ENCODE measurements around the gene RBBP4. TPM values are rescaled to one million over a fixed set of nuclear protein-coding genes. Genes with fewer than 3 reads are reported as not detected.

Gene RBBP4
- total RNA-seq, 1 experiment from 2014 or later = 279 TPM

DNA sequence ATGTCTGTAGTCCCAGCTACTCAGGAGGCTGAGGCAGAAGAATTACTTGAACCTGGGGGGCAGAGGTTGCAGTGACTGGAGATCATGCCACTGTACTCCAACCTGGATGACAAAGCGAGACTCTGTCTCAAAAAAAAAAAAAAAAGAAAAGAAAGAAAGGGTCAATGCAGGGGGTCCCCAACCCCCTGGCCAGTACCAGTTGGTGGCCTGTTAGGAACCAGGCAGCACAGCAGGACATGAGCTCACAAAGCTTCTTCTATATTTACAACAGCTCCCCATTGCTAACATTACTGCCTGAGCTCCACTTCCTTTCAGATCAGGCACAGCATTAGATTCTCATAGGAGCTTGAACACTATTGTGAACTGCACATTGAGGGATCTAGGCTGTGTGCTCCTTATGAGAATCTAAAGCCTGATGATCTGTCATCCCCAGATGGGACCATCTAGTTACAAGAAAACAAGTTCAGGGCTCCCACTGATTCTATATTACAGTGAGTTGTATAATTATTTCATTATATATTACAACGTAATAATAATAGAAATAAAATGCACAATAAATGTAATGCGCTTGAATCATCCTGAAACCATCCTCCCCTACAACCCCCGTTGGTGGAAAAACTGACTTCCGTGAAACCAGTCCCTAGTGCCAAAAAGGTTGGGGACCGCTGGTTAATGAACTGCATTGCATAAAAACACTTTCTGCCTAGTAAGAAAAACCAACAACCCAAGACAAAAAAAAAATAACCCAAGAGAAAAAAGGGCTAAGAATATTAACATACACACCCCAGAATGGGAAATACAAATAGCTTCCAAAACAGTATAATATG lies 3.5 kb upstream of the RBBP4 start:
- ChIA-PET CTCF (interaction anchor here (1.1 kb wide), 1 partner anchor 15 kb away, joined by 3 read pairs; no protein-coding TSS in a partner anchor), POLR2A (interaction anchor here (0.7 kb wide), 1 partner anchor 18 kb away, joined by 4 read pairs; no protein-coding TSS in a partner anchor), RAD21 (ENCODE audit: low non-redundant PET in 1 of 2, low total read pairs in 2 of 2, uncharacterized antibody in 2 of 2, unreplicated experiment in 2 of 2) (no interaction called here)
- no peaks in the 10 kb centered on the region for H3K9me3 ChIP-seq (ENCODE audit: control insufficient read depth in 1 of 2, insufficient read depth in 1 of 2, low read depth in 1 of 2, low read length in 2 of 2)
- H4K20me1 ChIP-seq (ENCODE audit: insufficient read depth) = 0 out of 2 replicates have a peak, but pooled peaks cover 3% of the 10 kb centered on the region
- no peaks in the 10 kb centered on the region for H3K9me2 ChIP-seq (ENCODE audit: insufficient read depth)
- ATAC-seq = no peak
- DNase-seq (ENCODE audit: low read depth, low spot score) = no peak
- H3K79me2 ChIP-seq (ENCODE audit: insufficient read depth, low read length) = peaks cover 91% of the 10 kb centered on the region
- no peaks in the 10 kb centered on the region for H3K27me3 ChIP-seq (ENCODE audit: insufficient read depth, low read length)
- peaks cover 9 to 17% of the 10 kb centered on the region in 2 experiments; a peak in 3 of 4 replicates for H3K4me1 ChIP-seq (ENCODE audit: control insufficient read depth in 1 of 2, insufficient read depth in 2 of 2, low read length in 2 of 2)
- H3K9ac ChIP-seq (ENCODE audit: low read length) = no peak overlapping the region
- intact Hi-C loops (cut with micrococcal nuclease) = no loop called here
- H3K36me3 ChIP-seq (ENCODE audit: control insufficient read depth in 1 of 2, insufficient read depth in 2 of 2, low read length in 2 of 2) = peaks cover 4 to 5% of the 10 kb centered on the region in 2 experiments; a peak in 1 of 4 replicates
- no peak overlapping the region for H3K4me2 ChIP-seq (ENCODE audit: low read length)
- TF ChIP-seq, protein P1, sequence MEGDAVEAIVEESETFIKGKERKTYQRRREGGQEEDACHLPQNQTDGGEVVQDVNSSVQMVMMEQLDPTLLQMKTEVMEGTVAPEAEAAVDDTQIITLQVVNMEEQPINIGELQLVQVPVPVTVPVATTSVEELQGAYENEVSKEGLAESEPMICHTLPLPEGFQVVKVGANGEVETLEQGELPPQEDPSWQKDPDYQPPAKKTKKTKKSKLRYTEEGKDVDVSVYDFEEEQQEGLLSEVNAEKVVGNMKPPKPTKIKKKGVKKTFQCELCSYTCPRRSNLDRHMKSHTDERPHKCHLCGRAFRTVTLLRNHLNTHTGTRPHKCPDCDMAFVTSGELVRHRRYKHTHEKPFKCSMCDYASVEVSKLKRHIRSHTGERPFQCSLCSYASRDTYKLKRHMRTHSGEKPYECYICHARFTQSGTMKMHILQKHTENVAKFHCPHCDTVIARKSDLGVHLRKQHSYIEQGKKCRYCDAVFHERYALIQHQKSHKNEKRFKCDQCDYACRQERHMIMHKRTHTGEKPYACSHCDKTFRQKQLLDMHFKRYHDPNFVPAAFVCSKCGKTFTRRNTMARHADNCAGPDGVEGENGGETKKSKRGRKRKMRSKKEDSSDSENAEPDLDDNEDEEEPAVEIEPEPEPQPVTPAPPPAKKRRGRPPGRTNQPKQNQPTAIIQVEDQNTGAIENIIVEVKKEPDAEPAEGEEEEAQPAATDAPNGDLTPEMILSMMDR (IDR thresholded peaks at IDR 0.05 in 2 of 3, conservative IDR thresholded peaks at IDR 0.05 in 1 of 3; ENCODE audit: borderline replicate concordance in 1 of 3, insufficient read depth in 1 of 3, low read depth in 2 of 3, low read length in 2 of 3) = no peak
- TF ChIP-seq CBX3 (IDR thresholded peaks at IDR 0.05; ENCODE audit: low read depth) (no peak), TCF7L2 (IDR thresholded peaks at IDR 0.05; ENCODE audit: borderline replicate concordance, extremely low read depth, insufficient read depth, insufficient read length) (no peak), EGR1 (IDR thresholded peaks at IDR 0.05; ENCODE audit: low read depth) (no peak), EZH2phosphoT487 (IDR thresholded peaks at IDR 0.05; ENCODE audit: borderline replicate concordance) (no peak), ELF1 (IDR thresholded peaks at IDR 0.05; ENCODE audit: borderline replicate concordance, low read depth) (no peak), JUND (IDR thresholded peaks at IDR 0.05) (no peak), ZFX (IDR thresholded peaks at IDR 0.05) (no peak)
- TF ChIP-seq, protein P2, sequence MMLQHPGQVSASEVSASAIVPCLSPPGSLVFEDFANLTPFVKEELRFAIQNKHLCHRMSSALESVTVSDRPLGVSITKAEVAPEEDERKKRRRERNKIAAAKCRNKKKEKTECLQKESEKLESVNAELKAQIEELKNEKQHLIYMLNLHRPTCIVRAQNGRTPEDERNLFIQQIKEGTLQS (IDR thresholded peaks at IDR 0.05) = no peak
- TF ChIP-seq, protein P3, sequence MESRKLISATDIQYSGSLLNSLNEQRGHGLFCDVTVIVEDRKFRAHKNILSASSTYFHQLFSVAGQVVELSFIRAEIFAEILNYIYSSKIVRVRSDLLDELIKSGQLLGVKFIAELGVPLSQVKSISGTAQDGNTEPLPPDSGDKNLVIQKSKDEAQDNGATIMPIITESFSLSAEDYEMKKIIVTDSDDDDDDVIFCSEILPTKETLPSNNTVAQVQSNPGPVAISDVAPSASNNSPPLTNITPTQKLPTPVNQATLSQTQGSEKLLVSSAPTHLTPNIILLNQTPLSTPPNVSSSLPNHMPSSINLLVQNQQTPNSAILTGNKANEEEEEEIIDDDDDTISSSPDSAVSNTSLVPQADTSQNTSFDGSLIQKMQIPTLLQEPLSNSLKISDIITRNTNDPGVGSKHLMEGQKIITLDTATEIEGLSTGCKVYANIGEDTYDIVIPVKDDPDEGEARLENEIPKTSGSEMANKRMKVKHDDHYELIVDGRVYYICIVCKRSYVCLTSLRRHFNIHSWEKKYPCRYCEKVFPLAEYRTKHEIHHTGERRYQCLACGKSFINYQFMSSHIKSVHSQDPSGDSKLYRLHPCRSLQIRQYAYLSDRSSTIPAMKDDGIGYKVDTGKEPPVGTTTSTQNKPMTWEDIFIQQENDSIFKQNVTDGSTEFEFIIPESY (IDR thresholded peaks at IDR 0.05; ENCODE audit: extremely low read depth, insufficient replicate concordance, low read length) = no peak
- TF ChIP-seq, protein P4, sequence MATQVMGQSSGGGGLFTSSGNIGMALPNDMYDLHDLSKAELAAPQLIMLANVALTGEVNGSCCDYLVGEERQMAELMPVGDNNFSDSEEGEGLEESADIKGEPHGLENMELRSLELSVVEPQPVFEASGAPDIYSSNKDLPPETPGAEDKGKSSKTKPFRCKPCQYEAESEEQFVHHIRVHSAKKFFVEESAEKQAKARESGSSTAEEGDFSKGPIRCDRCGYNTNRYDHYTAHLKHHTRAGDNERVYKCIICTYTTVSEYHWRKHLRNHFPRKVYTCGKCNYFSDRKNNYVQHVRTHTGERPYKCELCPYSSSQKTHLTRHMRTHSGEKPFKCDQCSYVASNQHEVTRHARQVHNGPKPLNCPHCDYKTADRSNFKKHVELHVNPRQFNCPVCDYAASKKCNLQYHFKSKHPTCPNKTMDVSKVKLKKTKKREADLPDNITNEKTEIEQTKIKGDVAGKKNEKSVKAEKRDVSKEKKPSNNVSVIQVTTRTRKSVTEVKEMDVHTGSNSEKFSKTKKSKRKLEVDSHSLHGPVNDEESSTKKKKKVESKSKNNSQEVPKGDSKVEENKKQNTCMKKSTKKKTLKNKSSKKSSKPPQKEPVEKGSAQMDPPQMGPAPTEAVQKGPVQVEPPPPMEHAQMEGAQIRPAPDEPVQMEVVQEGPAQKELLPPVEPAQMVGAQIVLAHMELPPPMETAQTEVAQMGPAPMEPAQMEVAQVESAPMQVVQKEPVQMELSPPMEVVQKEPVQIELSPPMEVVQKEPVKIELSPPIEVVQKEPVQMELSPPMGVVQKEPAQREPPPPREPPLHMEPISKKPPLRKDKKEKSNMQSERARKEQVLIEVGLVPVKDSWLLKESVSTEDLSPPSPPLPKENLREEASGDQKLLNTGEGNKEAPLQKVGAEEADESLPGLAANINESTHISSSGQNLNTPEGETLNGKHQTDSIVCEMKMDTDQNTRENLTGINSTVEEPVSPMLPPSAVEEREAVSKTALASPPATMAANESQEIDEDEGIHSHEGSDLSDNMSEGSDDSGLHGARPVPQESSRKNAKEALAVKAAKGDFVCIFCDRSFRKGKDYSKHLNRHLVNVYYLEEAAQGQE (IDR thresholded peaks at IDR 0.05; ENCODE audit: low read depth) = no peak
- H3K27ac ChIP-seq (ENCODE audit: low read depth, low read length) = no peak overlapping the region
- H3K4me3 ChIP-seq (replicated peaks in 1 of 2; ENCODE audit: low read depth in 1 of 2, low read length in 2 of 2) = no peak overlapping the region
- H2AFZ ChIP-seq (ENCODE audit: low read depth, low read length, poor library complexity, severe bottlenecking) = no peak overlapping the region
- BruUV-seq (replicated peaks) = no TSS peak

All from HCT116 (cell line).